Activated naive CD8-positive, alpha-beta T cell treated with anti-CD3 and anti-CD28 coated beads, Interleukin-2, amount 50 U/mL, for 24 hours (primary cell): ENCODE measurements around the gene NRDE2.
A peak's percentile ranks its signal among the peaks of the same experiment; 100 is the strongest.

Experiments
- ATAC-seq: fragments of 150-1000 bp; cut with Tn5 transposase; one replicate; pipeline ENCODE4 v1.10.0; 2021
- DNase-seq: peaks from one replicate; pipeline ENCODE4 v3.0.0; 2021
- H3K27ac Mint-ChIP-seq: one replicate; pipeline ENCODE4 v1.8.0; 2021; ENCODE audit warnings: mild to moderate bottlenecking, mixed read lengths
- H3K27me3 Mint-ChIP-seq: one replicate; pipeline ENCODE4 v1.8.0; 2021; ENCODE audit warnings: mixed read lengths
- H3K36me3 Mint-ChIP-seq: one replicate; pipeline ENCODE4 v1.8.0; 2021; ENCODE audit warnings: low read depth, mixed read lengths
- H3K4me1 Mint-ChIP-seq: one replicate; pipeline ENCODE4 v1.8.0; 2021; ENCODE audit warnings: mixed read lengths
- H3K4me3 Mint-ChIP-seq: one replicate; pipeline ENCODE4 v1.8.0; 2021; ENCODE audit warnings: mild to moderate bottlenecking, moderate library complexity, mixed read lengths
- H3K9me3 Mint-ChIP-seq: one replicate; pipeline ENCODE4 v1.8.0; 2021; ENCODE audit warnings: mixed read lengths

Gene NRDE2

GRCh38 chr14:90295870-90296516 lies 35.7 kb downstream of the NRDE2 start:
- no peak overlapping the region for H3K4me3 Mint-ChIP-seq

GRCh38 chr14:90294872-90295271 lies 36.9 kb downstream of the NRDE2 start:
- no peak overlapping the region for H3K4me3 Mint-ChIP-seq
- H3K9me3 Mint-ChIP-seq = no peaks in the 10 kb centered on the region
- DNase-seq = no peak
- no peak for ATAC-seq
- H3K27ac Mint-ChIP-seq = no peak overlapping the region
- H3K36me3 Mint-ChIP-seq = peaks cover 37% of the 10 kb centered on the region
- no peaks in the 10 kb centered on the region for H3K4me1 Mint-ChIP-seq
- no peaks in the 10 kb centered on the region for H3K27me3 Mint-ChIP-seq

More at GRCh38 chr14:90295870-90296516, 35.7 kb downstream of the NRDE2 start:
- Mint-ChIP-seq H3K9me3 (no peaks in the 10 kb centered on the region), H3K36me3 (peaks cover 41% of the 10 kb centered on the region), H3K27ac (no peak overlapping the region), H3K27me3 (no peaks in the 10 kb centered on the region), H3K4me1 (peaks cover 4% of the 10 kb centered on the region)
- no peak for ATAC-seq
- DNase-seq = no peak

GRCh38 chr14:90293766-90294730 lies 37.7 kb downstream of the NRDE2 start:
- H3K27ac Mint-ChIP-seq = no peak overlapping the region
- no peaks in the 10 kb centered on the region for H3K4me1 Mint-ChIP-seq
- no peaks in the 10 kb centered on the region for H3K27me3 Mint-ChIP-seq
- ATAC-seq (no peak), DNase-seq (no peak)
- H3K9me3 Mint-ChIP-seq = no peaks in the 10 kb centered on the region
- no peak overlapping the region for H3K4me3 Mint-ChIP-seq
- H3K36me3 Mint-ChIP-seq = peaks cover 35% of the 10 kb centered on the region

GRCh38 chr14:90291699-90292098 lies 40.0 kb downstream of the NRDE2 start:
- peak overlapping the region; percentile 55 for H3K27ac Mint-ChIP-seq
- H3K36me3 Mint-ChIP-seq = peaks cover 37% of the 10 kb centered on the region
- ATAC-seq = no peak
- no peak for DNase-seq
- H3K27me3 Mint-ChIP-seq = no peaks in the 10 kb centered on the region
- H3K4me3 Mint-ChIP-seq = no peak overlapping the region
- no peaks in the 10 kb centered on the region for H3K9me3 Mint-ChIP-seq
- H3K4me1 Mint-ChIP-seq = no peaks in the 10 kb centered on the region

- ATAC-seq (no peak), DNase-seq (no peak)
- Mint-ChIP-seq H3K27ac (no peak overlapping the region), H3K4me1 (no peaks in the 10 kb centered on the region), H3K27me3 (no peaks in the 10 kb centered on the region), H3K4me3 (no peak overlapping the region), H3K36me3 (peaks cover 37% of the 10 kb centered on the region), H3K9me3 (no peaks in the 10 kb centered on the region)
Measured at GRCh38 chr14:90290337-90291011, 41.3 kb downstream of the NRDE2 start.

- DNase-seq (no peak), ATAC-seq (no peak)
- Mint-ChIP-seq H3K27ac (no peak overlapping the region), H3K4me3 (no peak overlapping the region), H3K36me3 (peaks cover 30% of the 10 kb centered on the region), H3K27me3 (no peaks in the 10 kb centered on the region), H3K4me1 (no peaks in the 10 kb centered on the region), H3K9me3 (no peaks in the 10 kb centered on the region)
Measured at GRCh38 chr14:90288651-90289355, 42.9 kb downstream of the NRDE2 start.

GRCh38 chr14:90287791-90288190 lies 44.0 kb downstream of the NRDE2 start:
- Mint-ChIP-seq H3K4me1 (no peaks in the 10 kb centered on the region), H3K9me3 (no peaks in the 10 kb centered on the region), H3K27ac (no peak overlapping the region), H3K27me3 (no peaks in the 10 kb centered on the region), H3K36me3 (peaks cover 29% of the 10 kb centered on the region), H3K4me3 (no peak overlapping the region)
- ATAC-seq (no peak), DNase-seq (no peak)

- Mint-ChIP-seq H3K9me3 (no peaks in the 10 kb centered on the region), H3K4me1 (peaks cover under 1% of the 10 kb centered on the region), H3K4me3 (no peak overlapping the region), H3K27me3 (no peaks in the 10 kb centered on the region), H3K36me3 (peaks cover 19% of the 10 kb centered on the region), H3K27ac (no peak overlapping the region)
- no peak for DNase-seq
- ATAC-seq = no peak
Measured at GRCh38 chr14:90281756-90282155, 50.0 kb downstream of the NRDE2 start.

GRCh38 chr14:90281261-90281660 lies 50.5 kb downstream of the NRDE2 start:
- Mint-ChIP-seq H3K27ac (no peak overlapping the region), H3K27me3 (no peaks in the 10 kb centered on the region), H3K9me3 (no peaks in the 10 kb centered on the region), H3K4me1 (peaks cover 5% of the 10 kb centered on the region), H3K36me3 (peaks cover 23% of the 10 kb centered on the region), H3K4me3 (no peak overlapping the region)
- ATAC-seq (peak; percentile 44), DNase-seq (no peak)

GRCh38 chr14:90280096-90280495 lies 51.6 kb downstream of the NRDE2 start:
- Mint-ChIP-seq H3K27me3 (no peaks in the 10 kb centered on the region), H3K36me3 (peaks cover 25% of the 10 kb centered on the region), H3K27ac (no peak overlapping the region), H3K4me1 (peaks cover 13% of the 10 kb centered on the region), H3K9me3 (no peaks in the 10 kb centered on the region), H3K4me3 (no peak overlapping the region)
- DNase-seq = no peak
- ATAC-seq = no peak

- ATAC-seq (no peak), DNase-seq (no peak)
- Mint-ChIP-seq H3K27ac (no peak overlapping the region), H3K4me1 (peaks cover 18% of the 10 kb centered on the region), H3K9me3 (no peaks in the 10 kb centered on the region), H3K4me3 (no peak overlapping the region), H3K36me3 (peaks cover 31% of the 10 kb centered on the region), H3K27me3 (no peaks in the 10 kb centered on the region)
Measured at GRCh38 chr14:90278199-90279175, 53.3 kb downstream of the NRDE2 start.

- Mint-ChIP-seq H3K4me3 (no peak overlapping the region), H3K36me3 (peaks cover 31% of the 10 kb centered on the region), H3K9me3 (no peaks in the 10 kb centered on the region), H3K27me3 (no peaks in the 10 kb centered on the region), H3K4me1 (peaks cover 18% of the 10 kb centered on the region), H3K27ac (no peak overlapping the region)
- DNase-seq (no peak), ATAC-seq (no peak)
Measured at GRCh38 chr14:90277581-90278198, 54.1 kb downstream of the NRDE2 start.
